GM21737 (cell line): ENCODE data around the gene ADCY4.
"Not testable (repeated sequence)": the region's sequence is repeated elsewhere in the genome, so short reads cannot be mapped to it uniquely, and the experiment has no call there.

Experiments used
- ATAC-seq: cut with Tn5 transposase; IDR thresholded peaks from one replicate; pipeline ENCODE4 v1.9.1; 2021; ENCODE audit warnings: mild to moderate bottlenecking, moderate library complexity; ENCODE audit not compliant: unreplicated experiment

Gene ADCY4

DNA sequence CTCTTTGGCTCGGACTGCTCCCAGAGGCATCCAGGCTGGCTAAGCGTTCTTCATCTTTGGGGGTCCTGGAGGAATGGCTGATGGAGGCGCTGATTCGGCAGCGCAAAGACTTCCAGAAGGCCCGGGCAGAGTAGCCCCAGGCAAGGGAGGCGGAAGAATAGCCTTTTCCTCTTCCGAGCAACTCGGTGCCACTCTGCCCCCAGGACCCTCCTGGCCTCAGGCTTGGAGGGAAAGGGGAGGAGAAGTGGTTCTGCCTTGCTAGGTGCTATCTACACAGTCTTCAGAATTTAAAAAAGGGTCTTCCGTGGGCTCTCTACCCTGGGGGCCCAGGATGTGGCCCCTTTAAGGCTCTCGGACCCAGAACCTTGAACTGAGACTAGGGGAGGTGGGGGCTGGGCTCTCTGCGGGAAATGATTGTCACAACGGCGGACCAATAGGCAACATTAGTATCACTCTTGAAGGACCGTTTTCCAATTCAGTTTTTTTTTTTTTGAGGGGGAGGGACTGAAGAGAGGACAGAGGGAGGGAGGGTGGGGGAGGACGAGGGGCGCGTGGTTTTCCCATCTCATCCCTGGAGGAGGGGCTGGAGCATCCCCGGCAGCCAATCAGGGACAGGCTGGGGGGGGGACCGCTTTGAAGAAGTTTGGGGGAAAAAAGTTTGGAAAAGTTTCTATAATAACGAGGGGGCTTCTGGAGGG lies 32.8 kb upstream of the ADCY4 start, which contains the start of gene NFATC4:
NFATC4 (plus strand) TSS at position 671 of the 698 bp plus-strand sequence. CDS start 157 bp downstream, outside the sequence.
- no peak for ATAC-seq

DNA sequence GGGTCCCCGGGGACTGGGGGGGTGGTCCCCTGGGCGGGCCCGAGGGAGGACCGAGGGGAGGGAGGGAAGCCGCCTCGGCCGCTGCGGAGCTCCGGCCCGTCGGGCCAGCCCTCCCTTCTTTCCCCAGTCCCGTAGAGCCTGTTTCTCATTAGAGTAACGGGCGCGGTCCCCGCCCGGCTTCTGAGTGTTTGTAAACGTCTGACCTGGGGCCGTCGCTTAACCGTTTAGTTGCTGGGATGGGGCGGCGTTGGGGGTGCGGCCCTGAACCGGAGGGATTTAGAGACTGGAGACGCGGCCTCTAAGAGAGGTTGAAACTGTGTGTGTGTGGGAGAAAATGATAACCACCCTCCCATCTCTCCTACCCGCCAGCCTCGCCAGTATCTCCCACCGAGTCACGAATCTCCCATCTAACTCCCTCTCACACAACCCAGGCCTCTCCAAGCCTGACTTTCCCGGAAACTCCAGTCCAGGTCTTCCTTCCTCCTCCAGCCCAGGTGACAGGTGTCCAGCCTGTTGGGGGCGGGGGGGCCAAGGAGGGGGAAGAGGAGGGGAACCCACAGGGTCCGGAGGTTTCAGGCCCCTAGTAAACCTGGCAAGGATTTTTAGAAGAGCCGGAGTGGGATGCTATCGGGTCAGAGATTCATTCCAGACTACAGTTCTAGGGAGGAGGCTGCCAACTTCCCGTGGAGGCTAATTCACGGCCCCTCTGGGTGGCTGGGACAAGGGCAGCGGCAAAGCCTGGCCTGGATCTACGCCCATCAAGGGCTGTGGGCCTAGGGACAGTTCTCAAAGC lies 32.0 kb upstream of the ADCY4 start:
- peak; percentile 70 for ATAC-seq

DNA sequence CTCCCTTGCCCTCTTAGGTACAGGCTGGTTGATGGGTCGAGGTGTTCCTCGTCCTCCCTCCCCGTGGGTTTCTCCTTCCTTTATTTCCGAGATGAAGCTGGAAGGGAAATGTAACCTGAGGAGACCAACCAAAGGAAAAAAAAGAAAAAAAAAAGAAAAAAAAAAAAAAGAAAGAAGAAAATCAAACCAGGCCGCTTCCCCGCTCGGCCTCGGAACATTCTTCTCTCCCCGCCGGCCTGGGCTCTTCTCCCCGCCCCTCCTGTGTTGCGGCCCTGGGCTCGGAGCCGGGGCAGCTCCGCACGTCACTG lies 31.5 kb upstream of the ADCY4 start:
- no peak for ATAC-seq

DNA sequence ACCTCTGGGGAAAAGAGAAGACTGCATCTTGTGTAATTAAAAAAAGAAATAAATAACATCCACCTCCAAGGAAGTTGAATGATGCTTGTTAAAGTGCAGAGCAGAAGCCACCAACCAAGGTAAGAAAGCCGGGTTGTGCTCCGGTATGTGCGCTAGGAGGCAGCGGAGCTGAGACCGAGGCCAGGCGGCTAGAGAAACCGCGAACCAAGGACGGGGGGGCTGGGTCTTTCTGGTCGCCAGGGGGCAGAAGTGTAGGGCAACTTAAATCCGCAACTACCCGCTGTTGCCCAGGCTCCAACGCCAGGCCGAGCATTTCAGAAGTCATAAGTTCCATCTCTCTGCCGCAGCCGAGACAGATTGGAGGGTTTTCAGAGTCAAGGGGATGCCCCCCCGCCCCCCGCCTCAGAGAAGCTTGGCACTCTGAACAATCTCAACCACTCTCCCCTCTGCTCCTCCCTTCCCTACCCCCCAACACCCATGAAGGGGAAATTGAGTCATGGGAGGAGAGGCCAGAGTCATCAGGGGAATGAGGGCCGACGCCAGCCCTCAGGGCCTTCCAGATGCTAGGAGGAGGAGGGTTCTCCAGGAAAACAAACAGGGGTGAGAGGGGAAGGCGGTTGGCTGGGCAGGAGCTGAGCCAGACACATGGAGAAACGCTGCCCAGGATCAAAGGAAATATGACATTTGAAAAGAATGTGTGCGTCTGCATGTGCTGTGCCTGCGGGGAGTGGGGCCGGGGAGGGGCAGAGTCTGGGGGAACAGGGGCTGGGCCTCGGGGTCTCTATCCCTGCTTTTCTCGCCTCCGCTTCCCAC lies 30.9 kb upstream of the ADCY4 start:
- ATAC-seq: no peak

DNA sequence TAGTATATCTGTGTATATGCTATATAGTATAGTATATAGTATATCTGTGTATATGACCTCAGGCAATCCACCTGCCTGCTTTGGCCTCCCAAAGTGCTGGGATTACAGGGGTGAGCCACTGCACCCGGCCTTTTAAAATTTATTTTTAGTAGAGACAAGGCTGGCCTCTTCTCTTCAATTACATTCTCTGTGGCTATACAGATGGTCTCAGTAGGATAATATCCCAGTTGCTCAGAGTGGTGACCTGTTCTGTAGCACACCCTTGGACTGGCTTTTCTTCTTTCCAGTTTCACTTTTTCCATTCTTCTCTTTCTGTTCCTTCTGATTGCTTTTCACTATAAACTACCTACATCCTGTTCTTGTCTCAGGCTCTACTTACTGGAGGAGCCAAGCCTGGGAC lies 30.0 kb upstream of the ADCY4 start:
- ATAC-seq: no peak

DNA sequence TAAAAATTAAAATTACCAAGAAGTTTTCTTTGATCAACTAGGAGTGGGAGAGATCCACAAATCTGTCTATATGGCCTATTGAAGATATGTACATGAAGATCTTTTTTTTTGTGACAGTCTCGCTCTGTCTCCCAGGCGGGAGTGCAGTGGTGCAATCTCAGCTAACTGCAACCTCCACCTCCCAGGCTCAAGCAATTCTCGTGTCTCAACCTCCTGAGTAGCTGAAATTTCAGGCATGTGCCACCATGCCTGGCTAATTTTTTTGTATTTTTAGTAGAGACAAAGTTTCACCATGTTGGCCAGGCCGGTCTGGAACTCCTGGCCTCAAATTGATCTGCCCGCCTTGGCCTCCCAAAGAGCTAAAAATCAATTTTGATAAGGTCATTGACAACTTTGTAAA lies 28.5 kb upstream of the ADCY4 start:
- no peak for ATAC-seq

DNA sequence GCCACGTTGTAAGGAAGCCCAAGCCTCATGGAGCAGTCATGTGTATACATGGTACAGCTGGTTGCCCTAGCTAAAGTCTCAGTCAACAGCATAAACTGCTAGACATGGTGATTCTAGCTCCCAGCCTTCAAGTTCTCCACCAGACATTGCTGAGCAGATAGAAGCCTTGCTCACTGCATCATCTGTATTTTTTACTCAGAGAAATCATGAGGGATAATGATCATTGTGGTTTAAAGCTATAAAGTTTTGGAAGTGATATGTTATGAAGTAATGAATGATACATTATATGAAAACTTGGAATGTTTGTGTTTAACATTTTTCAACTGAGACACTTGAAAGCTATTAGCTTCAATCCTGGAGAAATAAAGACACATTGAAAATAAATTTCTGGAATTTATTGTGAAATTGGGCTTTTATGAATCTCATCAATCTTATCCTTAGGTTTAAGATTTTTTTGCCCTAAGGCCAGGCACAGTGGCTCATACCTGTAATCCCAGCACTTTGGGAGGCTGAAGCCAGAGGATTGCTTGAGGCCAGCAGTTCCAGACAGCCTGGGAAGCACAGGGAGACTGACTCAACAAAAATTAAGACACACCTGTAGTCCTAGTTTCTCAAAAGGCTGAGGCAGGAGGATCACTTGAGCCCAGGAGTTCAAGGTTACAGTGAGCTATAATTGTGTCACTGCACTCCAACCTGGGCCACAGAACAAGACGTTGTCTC lies 27.5 kb upstream of the ADCY4 start:
- no peak for ATAC-seq

DNA sequence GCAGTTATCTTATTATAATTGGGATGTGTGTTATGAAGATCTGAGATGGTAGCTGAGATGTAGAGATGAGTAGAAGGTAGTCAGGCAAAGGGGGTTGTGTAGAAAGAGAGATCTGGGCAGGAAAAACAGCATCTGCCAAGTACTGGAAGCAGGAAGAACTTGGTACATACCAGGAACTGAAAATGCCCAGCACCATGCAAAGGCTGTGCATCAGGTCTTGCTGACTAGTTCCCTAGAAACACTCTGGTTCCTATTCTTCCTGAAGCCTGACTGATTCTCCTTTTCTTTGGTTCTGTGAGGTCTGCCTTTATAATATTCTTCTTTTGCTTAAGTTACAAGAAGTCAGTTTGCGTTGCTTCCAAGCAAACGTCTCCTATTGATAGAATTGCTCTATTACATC lies 26.5 kb upstream of the ADCY4 start:
- no peak for ATAC-seq

DNA sequence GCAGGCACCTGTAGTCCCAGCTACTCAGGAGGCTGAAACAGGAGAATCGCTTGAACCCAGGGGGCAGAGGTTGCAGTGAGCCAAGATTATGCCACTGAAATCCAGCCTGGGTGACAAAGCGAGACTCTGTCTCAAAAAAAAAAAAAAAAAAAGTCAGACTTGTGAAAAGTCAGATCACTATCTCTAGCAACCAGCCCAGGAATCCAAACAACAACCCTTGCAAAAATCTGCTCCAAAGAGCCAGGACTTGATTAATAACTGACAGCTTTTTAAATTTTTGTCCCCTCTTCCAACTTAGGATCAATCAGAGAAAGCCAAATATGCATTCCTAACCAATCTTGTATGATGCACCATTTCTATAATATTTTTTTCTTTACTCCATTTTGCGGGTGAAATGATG lies 25.4 kb upstream of the ADCY4 start:
- ATAC-seq: no peak

DNA sequence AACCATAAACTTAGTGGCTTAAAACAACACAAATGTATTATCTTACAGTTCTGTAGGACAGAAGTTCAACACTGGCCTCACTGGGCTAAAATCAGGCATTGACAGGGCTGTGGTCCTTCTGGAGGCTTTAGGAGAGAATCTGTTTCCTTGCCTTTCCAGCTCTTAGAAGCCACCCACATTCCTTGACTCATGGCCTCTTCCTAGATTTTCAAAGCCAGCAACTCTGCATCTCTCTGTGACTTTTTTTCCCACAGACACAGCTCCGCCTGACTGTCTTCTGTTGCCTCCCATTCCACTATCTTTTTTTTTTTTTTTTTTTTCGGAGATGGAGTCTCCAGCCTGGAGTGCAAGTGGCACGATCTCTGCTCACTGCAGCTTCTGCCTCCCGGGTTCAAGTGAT lies 21.3 kb upstream of the ADCY4 start:
- no peak for ATAC-seq

DNA sequence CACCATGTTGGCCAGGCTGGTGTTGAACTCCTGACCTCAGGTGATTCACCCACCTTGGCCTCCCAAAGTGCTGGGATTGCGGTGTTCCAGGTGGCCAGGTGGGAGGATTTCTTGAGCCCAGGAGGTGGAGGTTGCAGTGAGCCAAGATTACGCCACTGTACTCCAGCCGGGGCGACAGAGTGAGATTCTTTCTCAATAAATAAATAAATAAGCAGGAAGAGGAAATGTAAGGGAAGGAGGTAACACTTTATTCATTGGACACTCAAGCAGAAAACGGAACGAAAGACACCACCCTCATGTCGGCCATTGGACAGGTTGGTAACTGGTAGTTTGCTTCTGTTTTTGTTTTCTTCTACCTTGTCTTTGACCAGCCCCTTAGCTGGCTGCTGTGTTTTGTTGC lies 20.1 kb upstream of the ADCY4 start:
- ATAC-seq: no peak

DNA sequence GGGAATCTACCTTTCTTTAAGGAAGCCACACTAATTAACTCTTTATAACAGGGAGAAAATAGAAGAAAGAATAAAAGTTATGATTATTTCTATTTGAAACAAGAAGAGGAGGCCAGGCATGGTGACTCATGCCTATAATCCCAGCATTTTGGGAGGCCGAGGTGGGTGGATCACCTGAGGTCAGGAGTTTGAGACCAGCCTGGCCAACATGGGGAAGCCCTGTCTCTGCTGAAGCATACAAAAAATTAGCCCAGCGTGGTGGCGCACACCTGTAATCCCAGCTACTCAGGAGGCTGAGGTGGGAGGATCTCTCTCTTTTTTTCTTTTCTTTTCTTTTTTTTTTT lies 19.6 kb upstream of the ADCY4 start:
- not testable (repeated sequence) for ATAC-seq

DNA sequence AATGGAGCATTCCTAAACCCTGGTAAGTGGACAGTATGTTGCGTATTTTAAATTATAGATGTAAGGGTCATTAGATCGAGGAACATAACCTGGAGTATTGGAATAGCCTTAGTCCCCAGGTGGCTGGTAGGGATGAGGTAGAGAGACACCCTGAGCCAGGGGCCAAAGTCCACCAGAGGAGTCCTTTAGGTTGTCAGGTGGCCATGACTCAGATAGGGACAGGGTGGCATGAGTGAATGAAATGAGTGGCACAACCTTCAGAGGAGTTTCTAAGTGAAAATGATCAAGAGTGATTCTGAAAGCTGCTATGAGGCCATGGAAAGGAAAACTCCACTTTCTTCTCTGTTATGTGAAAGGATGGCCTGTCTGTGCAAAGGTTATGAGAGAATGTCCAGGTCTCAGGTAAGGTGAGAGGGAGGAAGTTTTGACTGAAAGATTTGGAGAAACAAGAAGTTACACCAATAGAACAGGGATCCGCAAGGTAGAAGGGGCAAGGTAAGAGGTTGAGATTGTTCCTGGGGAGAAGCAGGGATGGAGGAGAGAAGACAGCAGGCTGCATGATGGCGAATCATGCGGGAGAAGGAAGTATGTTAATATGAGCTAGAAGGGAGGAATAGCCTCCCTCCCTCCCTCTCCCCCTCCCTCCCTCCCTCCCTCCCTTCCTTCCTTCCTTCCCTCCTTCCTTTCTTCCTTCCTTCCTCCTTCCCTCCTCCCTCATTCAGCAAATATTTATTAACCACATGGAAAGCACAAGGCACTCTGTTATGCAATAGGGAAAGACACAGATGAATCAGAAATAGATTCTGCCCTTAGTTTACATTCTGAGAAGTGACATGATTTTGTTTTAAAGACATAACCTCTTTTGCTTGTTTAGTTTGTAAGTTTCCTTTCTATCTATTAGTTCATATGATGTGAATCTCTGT lies 18.9 kb upstream of the ADCY4 start:
- no peak for ATAC-seq

DNA sequence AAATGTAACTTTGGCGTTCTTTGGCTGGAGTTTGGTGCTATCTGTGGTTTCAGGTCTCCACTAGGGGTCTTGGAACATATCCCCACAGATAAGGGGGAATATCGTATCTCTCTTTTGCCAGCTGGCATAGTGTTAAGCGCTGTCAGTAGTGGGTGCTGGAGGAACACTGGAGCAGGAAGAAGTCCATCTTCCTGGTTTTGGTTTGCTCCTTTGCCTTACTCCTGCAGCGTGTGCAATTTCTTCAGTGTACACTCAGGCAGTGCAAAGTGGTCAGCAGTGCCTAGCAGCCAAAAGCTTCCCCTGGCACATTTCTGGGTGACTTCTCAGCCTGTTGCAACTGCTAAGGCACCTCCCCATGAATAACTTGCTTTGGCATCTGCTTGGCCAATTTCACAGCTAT lies 16.6 kb upstream of the ADCY4 start:
- no peak for ATAC-seq

DNA sequence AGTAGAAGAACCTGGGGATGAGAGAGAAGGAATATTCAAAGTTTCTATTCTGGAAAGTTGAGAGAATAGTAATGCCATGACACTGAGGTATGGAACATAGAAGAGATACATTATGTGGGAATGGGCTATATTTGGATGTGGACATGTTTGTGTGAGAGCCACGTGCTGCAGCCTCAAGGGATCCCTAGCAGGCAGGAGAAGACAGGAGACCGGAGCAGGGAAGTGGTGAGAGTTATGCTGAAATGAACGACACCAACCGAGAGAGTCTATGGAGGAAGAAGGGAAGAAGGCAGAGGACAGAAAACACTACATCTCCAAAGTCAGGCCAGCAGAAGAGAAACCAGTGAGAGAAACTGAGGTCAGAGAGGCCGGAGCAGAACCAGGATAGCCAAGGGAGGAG lies 14.9 kb upstream of the ADCY4 start:
- ATAC-seq: no peak

DNA sequence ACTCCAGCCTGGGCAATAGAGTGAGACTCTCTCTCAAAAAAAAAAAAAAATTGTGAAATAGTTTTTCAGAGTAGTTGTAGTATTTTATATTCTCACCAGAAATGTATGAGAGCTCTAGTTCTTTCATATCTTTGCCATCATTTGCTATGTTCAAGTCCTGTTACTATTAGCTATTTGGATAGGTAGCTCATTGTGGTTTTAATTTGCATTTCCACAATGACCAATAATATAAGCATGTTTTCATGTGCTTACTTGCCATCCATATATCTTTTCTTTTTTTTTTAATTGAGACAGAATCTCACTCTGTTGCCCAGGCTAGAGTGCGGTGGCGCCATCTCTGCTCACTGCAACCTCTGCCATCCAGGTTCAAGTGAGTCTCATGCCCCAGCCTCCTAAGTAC lies 13.3 kb upstream of the ADCY4 start:
- no peak for ATAC-seq

DNA sequence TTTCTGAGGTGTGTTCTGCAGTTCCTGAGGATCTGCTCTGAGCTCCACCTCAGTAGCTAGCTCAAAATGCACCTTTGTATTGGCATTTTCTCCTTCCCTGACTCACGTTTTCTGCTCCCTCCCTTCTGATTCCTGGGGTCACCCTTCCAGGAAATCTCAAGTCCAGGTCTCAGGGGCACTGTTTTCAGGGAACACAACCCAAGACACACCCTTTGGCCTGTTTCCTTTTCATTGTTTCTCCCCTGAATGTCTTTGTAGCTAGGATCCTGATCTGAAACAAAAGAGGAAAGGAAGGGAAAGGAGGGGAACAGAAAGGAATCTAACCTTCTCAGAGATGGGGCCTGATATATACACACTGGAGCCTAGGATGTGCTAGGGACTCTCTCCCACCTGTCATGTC lies 12.3 kb upstream of the ADCY4 start:
- ATAC-seq: no peak

DNA sequence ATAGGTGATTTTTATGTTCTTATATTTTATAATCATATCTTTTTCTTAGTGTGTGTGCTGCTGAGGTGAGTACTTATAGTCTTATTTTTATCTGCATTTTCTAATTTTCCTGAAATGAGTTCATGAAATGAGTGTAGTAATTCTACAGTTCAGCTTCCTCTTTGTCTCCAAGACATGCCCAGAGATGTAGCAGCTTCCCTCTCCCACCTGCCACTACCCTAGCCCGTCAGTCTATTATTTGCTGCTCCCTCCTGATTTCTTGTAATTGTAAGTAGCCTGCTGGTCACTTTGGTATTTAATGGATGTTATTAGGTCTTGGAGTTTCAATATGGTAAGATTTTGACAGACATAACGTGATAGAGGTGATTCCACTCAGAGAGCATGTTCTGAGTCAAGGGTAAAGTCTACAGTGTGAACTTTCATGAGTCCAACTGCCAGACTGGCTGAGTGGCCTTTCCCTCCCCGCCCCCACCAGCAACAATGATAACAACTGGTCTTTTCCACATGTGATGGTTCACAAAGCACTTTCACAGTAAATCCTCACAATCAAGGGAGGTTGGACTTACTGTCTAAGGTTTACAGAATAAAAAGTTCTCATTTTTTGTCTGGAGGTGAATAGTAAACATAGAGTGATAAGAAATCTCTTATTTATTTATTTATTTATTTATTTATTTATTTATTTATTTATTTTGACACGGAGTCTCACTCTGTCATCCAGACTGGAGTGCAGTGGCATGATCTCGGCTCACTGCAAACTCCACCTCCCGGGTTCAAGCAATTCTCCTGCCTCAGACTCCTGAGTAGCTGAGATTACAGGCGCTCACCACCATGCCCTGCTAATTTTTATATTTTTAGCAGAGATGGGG lies 9.2 kb upstream of the ADCY4 start:
- no peak for ATAC-seq

DNA sequence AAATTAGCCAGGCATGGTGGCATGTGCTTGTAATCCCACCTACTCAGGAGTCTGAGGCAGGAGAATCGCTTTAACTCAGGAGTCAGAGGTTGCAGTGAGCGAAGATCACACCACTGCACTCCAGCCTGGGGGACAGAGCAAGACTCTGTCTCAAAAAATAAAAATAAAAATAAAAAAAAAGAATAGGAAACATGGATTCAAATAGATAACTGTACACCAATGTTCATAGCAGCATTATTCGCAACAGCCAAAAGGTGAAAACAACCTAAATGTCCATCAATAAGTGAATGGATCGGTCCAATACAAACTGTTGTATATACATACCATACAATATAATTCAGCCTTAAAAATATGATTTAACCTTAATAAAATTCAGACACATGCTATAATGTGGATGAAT lies 8.0 kb upstream of the ADCY4 start:
- ATAC-seq: no peak
